IPS-15b (cell line): ENCODE measurements around the gene EPS8L1.

Experiments
- H3K27me3 ChIP-seq: one replicate; pipeline ENCODE4 v1.6.1; 2013; ENCODE audit warnings: low read length; ENCODE audit not compliant: control insufficient read depth, insufficient read depth
- H3K36me3 ChIP-seq: one replicate; pipeline ENCODE4 v1.6.1; 2013; ENCODE audit warnings: low read length; ENCODE audit not compliant: control insufficient read depth, insufficient read depth
- H3K4me1 ChIP-seq: one replicate; pipeline ENCODE4 v1.6.1; 2013; ENCODE audit warnings: mild to moderate bottlenecking, low read length; ENCODE audit not compliant: control insufficient read depth, insufficient read depth
- H3K4me3 ChIP-seq: one replicate; pipeline ENCODE4 v1.5.1; 2013; ENCODE audit warnings: low read depth, low read length
- H3K9ac ChIP-seq: one replicate; pipeline ENCODE4 v1.6.1; 2013; ENCODE audit warnings: low read depth, mild to moderate bottlenecking, low read length
- H3K9me3 ChIP-seq: one replicate; pipeline ENCODE4 v1.6.1; 2013; ENCODE audit warnings: mild to moderate bottlenecking, low read length; ENCODE audit not compliant: control insufficient read depth, insufficient read depth

Gene EPS8L1

DNA sequence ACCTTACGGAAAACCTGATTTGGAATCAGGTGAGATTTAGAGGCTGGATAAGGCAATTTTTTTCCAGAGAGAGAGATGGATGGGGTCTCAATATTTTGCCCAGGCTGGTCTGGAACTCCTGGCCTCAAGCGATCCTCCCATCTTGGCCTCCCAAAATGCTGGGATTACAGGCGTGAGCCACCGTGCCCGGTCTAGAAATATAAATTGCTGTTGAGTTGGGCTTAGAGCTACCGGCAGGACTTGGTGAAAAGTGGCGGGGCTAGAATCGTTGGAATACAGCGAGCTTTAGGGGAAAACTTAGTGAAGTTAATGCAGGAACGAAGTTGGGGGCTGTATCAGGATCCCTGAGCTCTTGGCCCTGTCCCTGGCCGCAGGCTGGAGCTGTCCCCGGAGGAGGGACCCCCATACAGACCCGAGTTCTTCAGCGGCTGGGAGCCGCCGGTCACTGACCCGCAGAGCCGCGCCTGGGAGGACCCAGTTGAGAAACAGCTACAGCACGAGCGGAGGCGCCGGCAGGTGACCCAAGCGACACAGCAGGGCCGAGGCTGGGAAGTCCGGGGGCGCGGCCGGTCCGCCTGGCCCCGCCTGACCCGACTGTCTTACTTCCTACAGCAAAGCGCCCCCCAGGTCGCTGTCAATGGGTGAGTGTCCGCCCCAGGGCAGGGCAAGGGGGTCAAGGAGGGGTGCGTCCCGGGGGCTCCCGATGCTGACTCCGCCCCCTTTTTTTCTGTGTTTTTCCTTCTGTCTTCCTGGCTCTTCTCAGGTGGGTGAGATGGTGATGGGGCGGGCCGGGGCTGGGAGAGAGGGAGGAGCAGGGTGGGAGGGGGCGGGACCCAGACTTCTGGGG is 7.6 kb downstream of the EPS8L1 start:
- Histone ChIP-seq H3K4me3 (peak overlapping the region; percentile 33), H3K27me3 (peaks cover 36% of the 10 kb centered on the region), H3K9me3 (no peaks in the 10 kb centered on the region), H3K36me3 (peaks cover 2% of the 10 kb centered on the region), H3K9ac (no peak overlapping the region), H3K4me1 (peaks cover 2% of the 10 kb centered on the region)

DNA sequence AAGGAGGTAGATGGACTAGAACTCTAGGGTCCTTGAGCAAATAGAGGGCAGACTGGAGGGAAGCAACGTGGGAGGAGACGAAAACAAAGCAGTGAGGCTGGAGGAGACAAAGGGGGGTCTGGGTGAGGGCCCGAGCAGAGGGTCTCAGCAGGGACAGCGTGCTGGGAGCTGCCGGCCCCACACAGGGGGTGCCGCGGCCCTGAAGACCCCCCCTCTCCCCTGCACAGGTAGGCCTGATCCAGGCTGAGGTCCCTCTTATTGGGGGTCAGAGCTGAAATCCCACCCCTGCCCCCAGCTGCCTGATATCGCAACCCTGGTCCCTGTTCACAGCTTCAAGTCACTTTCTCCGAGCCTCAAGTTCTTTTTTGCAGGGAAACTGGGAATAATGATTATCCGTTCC is 8.7 kb downstream of the EPS8L1 start:
- peaks cover 29% of the 10 kb centered on the region for H3K27me3 ChIP-seq
- no peaks in the 10 kb centered on the region for H3K36me3 ChIP-seq
- H3K9me3 ChIP-seq = no peaks in the 10 kb centered on the region
- H3K4me3 ChIP-seq = no peak overlapping the region
- H3K4me1 ChIP-seq = peaks cover 4% of the 10 kb centered on the region
- no peak overlapping the region for H3K9ac ChIP-seq

DNA sequence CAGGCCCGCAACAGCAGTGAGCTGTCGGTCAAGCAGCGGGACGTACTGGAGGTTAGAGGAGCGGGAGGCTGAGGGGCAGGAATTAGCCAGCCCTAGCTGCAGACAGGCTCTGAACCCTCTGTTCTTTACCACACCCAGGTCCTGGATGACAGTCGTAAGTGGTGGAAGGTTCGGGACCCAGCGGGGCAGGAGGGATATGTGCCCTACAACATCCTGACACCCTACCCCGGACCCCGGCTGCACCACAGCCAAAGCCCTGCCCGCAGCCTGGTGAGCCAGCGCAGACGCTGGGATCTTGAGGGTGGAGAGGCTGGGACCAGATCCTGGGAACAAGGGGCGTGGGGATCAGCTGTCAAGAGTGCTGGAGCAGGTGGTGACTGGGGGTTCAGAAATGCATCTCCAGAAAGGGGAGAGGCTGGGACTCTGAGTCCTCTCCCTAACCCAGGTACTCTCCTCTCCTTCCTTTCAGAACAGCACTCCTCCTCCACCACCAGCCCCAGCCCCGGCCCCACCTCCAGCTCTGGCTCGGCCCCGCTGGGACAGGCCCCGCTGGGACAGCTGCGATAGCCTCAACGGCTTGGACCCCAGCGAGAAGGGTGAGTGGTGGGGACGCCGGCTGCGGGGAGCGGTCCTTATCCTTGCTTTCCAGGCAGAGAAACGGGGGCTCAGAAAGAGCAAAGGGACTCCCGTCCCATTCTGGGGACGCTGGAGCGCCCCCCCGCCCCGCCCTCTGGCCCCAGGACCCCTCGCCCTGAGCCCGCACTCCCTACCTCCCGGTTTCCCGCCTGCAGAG is 10.4 kb downstream of the EPS8L1 start:
- peak overlapping the region; percentile 67 for H3K4me3 ChIP-seq
- H3K27me3 ChIP-seq = peaks cover 24% of the 10 kb centered on the region
- H3K9me3 ChIP-seq = no peaks in the 10 kb centered on the region
- peaks cover 6% of the 10 kb centered on the region for H3K36me3 ChIP-seq
- no peak overlapping the region for H3K9ac ChIP-seq
- H3K4me1 ChIP-seq = peaks cover 4% of the 10 kb centered on the region

DNA sequence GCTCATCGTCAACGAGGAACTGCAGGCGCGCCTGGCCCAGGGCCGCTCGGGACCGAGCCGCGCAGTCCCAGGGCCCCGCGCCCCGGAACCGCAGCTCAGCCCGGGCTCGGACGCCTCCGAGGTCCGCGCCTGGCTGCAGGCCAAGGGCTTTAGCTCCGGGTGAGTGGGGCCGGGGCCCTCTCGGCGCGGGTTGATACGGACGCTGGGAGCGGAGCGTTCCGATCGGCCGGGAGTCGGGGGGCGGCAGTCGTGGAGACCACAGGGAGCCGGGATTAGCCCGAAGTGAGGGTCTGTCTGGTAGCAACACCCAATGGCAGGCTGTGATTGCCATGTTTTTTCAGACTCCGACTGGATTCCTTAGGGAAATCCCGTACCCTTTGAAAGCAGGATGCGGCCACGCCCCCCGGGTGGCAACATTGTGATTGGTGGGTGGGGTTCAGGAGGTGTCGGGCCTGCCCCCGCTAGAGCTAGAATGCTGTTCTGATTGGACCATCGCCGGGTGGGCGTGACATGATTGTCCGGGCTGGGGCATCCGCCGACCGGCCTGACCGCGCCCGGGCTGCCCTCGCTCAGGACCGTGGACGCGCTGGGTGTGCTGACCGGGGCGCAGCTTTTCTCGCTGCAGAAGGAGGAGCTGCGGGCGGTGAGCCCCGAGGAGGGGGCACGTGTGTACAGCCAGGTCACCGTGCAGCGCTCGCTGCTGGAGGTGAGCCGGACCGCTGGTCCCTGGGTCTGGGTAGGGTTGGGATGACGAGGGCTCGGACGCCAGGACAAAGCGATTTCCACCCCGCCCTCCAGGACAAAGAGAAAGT is 11.3 kb downstream of the EPS8L1 start:
- Histone ChIP-seq H3K4me1 (peaks cover 7% of the 10 kb centered on the region), H3K9me3 (no peaks in the 10 kb centered on the region), H3K36me3 (peaks cover 11% of the 10 kb centered on the region), H3K27me3 (peaks cover 24% of the 10 kb centered on the region), H3K4me3 (peak overlapping the region; percentile 67), H3K9ac (no peak overlapping the region)

DNA sequence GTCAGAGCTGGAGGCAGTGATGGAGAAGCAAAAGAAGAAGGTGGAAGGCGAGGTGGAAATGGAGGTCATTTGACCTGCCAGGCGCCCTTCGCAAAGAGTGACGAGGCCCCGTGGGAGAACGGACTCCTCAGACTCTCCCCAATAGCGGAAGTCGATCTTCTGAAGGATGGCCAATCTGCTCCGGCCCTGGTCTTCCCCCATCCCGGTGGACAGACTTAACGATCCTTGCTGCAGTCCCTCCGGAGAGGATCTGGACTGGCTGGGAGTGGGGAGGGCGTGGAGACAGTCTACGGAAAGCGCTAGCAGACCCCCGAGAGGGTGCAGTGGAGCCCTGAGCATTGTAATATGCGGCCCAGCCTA is 11.9 kb downstream of the EPS8L1 start:
- Histone ChIP-seq H3K9ac (no peak overlapping the region), H3K4me1 (peaks cover 7% of the 10 kb centered on the region), H3K4me3 (peak overlapping the region; percentile 67)

DNA sequence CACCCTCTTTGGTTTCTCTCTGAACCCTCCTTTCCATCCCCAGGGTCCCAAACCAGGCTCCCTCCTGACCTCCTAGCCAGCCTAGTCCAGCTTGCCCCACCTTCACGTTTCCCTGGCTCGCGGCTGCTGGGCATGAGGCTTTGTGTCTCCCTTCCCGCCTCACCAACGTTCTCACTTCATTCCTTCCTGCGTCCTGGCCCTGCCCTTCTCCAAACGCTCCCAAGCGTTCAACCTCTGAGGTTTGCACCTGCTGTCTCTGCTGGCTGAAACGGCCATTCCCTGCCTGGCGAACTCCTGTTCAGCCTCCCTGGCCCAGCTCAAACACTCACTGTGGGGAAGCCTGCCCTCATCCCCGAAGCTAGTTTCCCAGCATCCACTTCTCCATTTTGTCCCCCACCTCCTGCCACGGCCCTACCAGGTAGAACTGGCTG is 12.4 kb downstream of the EPS8L1 start:
- Histone ChIP-seq H3K27me3 (peaks cover 24% of the 10 kb centered on the region), H3K36me3 (peaks cover 11% of the 10 kb centered on the region), H3K4me3 (peak overlapping the region; percentile 67), H3K4me1 (peaks cover 7% of the 10 kb centered on the region), H3K9me3 (no peaks in the 10 kb centered on the region), H3K9ac (no peak overlapping the region)

More for the DNA sequence above, 11.9 kb downstream of the EPS8L1 start:
- Histone ChIP-seq H3K9me3 (no peaks in the 10 kb centered on the region), H3K27me3 (peaks cover 24% of the 10 kb centered on the region), H3K36me3 (peaks cover 11% of the 10 kb centered on the region)

DNA sequence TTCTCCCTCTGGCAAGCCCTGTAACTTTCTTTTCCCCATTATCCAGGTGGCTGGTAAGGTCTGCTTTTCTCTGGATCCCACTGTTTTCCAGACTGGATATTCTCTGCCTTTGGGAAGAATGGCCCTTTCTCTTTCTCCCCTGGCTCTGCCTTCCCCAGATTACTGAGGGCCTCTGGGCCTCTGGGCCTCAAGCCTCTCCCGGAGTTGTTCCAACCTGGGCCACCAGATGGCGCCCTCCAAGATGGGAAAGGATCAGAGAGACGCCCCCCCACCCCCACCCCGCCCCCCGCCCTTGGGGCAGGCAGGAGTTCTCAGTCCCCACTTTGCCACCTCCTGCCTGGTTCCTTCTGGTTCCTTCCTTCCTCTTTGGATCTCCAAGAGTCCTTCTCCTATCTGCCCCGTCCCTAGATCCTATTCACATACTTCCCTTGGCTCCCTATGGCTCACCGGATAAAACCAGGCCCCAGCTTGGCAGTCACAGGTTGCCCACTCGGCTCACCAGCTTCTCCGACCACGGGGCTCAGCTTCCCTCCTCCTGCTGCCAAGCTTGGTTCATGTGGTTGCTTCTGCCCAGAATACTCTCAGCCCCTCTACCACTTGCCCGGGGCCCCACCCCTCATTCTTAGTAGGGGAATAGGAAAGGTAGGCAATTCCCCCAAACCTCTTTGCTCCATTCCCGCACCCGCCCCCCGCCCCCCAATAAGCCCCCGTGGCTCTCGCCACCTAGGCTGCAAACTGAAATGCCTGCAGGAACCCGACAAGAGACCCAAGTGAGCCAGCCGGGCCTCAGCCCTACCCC is 13.1 kb downstream of the EPS8L1 start:
- no peak overlapping the region for H3K4me3 ChIP-seq
- peaks cover 11% of the 10 kb centered on the region for H3K36me3 ChIP-seq
- no peak overlapping the region for H3K9ac ChIP-seq

DNA sequence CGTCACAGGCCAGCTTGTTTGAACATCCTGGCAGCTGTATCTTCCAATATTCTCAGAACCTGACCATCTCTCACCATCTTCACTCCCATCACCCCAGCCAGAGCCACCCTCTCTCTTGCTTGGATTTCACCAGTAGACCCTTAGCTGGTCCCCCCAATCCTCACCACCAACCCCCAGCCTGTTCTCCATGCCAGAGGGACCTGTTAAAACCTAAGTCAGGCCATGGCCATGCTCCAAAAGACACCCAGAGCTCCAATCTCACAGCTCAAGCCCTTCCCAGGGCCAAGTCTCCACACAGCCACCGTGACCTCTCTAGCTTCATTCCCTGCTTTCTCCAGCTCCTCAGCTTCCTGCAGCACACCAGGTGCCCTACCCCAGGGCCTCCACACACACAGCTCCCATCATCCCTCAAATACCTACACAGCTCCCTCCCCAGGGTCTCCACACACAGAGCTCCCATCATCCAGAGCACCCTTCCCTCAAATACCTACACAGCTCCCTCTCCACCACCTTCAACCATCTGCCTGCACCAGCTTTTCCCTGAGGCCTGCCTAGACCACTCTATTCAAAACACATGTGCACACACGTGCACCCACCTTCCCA is 13.8 kb downstream of the EPS8L1 start:
- Histone ChIP-seq H3K4me1 (peaks cover 7% of the 10 kb centered on the region), H3K36me3 (peaks cover 11% of the 10 kb centered on the region), H3K9ac (no peak overlapping the region), H3K4me3 (no peak overlapping the region), H3K27me3 (peaks cover 19% of the 10 kb centered on the region), H3K9me3 (no peaks in the 10 kb centered on the region)

More for the DNA sequence above, 13.1 kb downstream of the EPS8L1 start:
- Histone ChIP-seq H3K27me3 (peaks cover 24% of the 10 kb centered on the region), H3K9me3 (no peaks in the 10 kb centered on the region), H3K4me1 (peaks cover 7% of the 10 kb centered on the region)

DNA sequence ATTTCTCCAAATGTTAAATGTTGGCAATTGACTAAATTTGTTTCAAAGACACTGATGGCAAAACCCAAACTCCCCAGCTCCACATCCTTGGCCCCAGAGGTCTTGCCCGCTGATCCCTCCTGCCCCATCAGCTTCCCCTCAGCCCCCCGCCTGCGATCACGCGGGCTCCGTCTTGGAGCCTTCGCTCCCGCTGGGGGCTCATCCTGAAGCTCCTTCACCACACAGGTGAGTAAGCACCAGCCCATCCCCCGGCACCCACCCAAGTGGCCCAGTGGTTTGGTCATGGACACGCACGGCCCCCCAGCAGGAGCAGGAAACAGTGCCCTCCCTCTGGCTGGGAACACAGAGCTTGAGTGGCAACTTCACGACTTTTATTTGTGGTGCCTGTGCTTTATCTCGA is 14.9 kb downstream of the EPS8L1 start:
- no peaks in the 10 kb centered on the region for H3K9me3 ChIP-seq
- peaks cover 16% of the 10 kb centered on the region for H3K36me3 ChIP-seq
- peaks cover 9% of the 10 kb centered on the region for H3K27me3 ChIP-seq
- peaks cover 7% of the 10 kb centered on the region for H3K4me1 ChIP-seq
- H3K4me3 ChIP-seq = no peak overlapping the region
- no peak overlapping the region for H3K9ac ChIP-seq

DNA sequence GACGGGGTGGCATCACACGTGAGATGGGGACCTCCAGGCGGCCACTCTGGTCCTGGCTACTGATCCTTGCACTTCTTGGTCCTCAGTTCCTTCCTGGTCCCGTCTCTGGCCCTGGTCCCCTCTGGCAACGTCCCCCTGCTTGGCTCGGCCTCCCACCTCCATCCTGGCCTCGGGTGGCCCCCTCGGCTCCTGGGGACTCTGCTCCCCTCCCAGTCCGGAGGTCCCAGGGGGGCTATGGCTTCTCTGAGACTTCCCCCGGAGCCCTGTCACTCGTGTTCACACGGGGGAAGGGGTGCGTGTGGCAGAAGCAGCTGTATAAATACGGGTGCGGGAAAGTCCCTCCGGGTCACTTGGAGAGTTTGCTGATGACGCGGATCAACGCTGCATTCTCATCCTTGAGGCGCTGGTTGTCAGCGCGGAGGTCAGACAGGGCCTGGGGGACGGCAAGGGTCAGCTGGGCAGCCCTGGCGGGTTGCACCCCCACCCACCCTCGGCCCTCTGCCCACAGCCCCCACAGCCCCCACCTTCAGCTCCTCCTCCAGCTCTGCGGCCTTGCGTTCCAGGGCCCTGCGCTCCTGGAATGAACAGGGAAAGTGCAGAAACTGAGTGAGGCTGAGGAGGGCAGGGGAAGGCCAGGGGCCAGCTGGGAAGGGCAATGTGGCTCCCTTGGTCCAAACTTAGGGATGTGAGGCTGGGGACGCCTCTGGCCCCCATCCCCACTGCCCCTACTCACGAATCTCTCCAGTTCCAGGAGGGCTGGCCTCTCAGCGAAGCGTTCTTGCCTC is 15.6 kb downstream of the EPS8L1 start:
- Histone ChIP-seq H3K9ac (no peak overlapping the region), H3K36me3 (peaks cover 16% of the 10 kb centered on the region), H3K27me3 (peaks cover 2% of the 10 kb centered on the region), H3K4me1 (peaks cover 5% of the 10 kb centered on the region), H3K4me3 (peak overlapping the region; percentile 26), H3K9me3 (no peaks in the 10 kb centered on the region)
